ENCODE data around the gene AQP6. TPM values are rescaled to one million over a fixed set of nuclear protein-coding genes. Genes with fewer than 3 reads are reported as not detected.

AQP6 gene
- total and polyA plus RNA-seq, 2 experiments from 2014 or later: not detected

GRCh38 chr12:50024805-50025186, 52.0 kb downstream of the AQP6 start:
- peak overlapping the region; percentile 57 for H3K27ac ChIP-seq
- in situ Hi-C loops (cut with MboI): no loop called here
- H3K79me2 ChIP-seq (ENCODE audit: insufficient read depth): peaks cover 55% of the 10 kb centered on the region

GRCh38 chr12:50025187-50026059, 52.7 kb downstream of the AQP6 start, which contains the start of gene RACGAP1:
RACGAP1 (minus strand) TSS chr12:50025494; CDS start chr12:50016715, 8,779 bp downstream.
- in situ Hi-C loops (cut with MboI): no loop called here
- WGBS, 2 experiments (ENCODE audit: low coverage in 1 of 2, low lambda C conversion rate in 2 of 2, missing lambda C conversion rate in 2 of 2): 4 to 6% methylated on average over 35 to 47 of the region's 47 CpGs
- DNase-seq: peak; percentile 99
- Histone ChIP-seq H3K27me3 (replicated peaks; ENCODE audit: insufficient read depth) (no peaks in the 10 kb centered on the region), H3K27ac (peak within 1 kb of the TSS; percentile 57), H4K20me1 (ENCODE audit: insufficient read depth) (no peaks in the 10 kb centered on the region), H3K4me1 (ENCODE audit: insufficient read depth) (peaks cover 8% of the 10 kb centered on the region; the same call in 1 of the 2 replicates), H3K9ac (peak within 1 kb of the TSS; percentile 88), H2AFZ (peak within 1 kb of the TSS; percentile 99), H3K4me2 (ENCODE audit: unreplicated experiment) (peak within 1 kb of the TSS; percentile 95), H3K9me2 (ENCODE audit: insufficient read depth) (no peaks in the 10 kb centered on the region), H3F3A (ENCODE audit: insufficient read depth) (no peaks in the 10 kb centered on the region), H3K4me3 (peak within 1 kb of the TSS; percentile 86), H3K9me3 (ENCODE audit: low read depth) (no peaks in the 10 kb centered on the region), H3K79me2 (ENCODE audit: insufficient read depth) (peaks cover 49% of the 10 kb centered on the region), H3K36me3 (ENCODE audit: low read depth) (no peaks in the 10 kb centered on the region)
- TF ChIP-seq EZH2 (IDR thresholded peaks at IDR 0.05; ENCODE audit: insufficient read depth, poor library complexity, severe bottlenecking): no peak
- no peak for TF ChIP-seq EZH2phosphoT487 (IDR thresholded peaks at IDR 0.05; ENCODE audit: insufficient read depth, low read depth)

More at GRCh38 chr12:50024805-50025186, 52.0 kb downstream of the AQP6 start:
- Histone ChIP-seq H3K4me1 (ENCODE audit: insufficient read depth) (peaks cover 8% of the 10 kb centered on the region; the same call in 1 of the 2 replicates), H3F3A (ENCODE audit: insufficient read depth) (no peaks in the 10 kb centered on the region), H4K20me1 (ENCODE audit: insufficient read depth) (no peaks in the 10 kb centered on the region), H3K4me3 (peak overlapping the region; percentile 86), H3K4me2 (ENCODE audit: unreplicated experiment) (peak overlapping the region; percentile 95), H3K9me2 (ENCODE audit: insufficient read depth) (no peaks in the 10 kb centered on the region), H3K27me3 (replicated peaks; ENCODE audit: insufficient read depth) (no peaks in the 10 kb centered on the region), H3K9me3 (ENCODE audit: low read depth) (no peaks in the 10 kb centered on the region), H3K9ac (peak overlapping the region; percentile 88), H2AFZ (peak overlapping the region; percentile 99), H3K36me3 (ENCODE audit: low read depth) (no peaks in the 10 kb centered on the region)
- WGBS, 2 experiments (ENCODE audit: low coverage in 1 of 2, low lambda C conversion rate in 2 of 2, missing lambda C conversion rate in 2 of 2): 1 to 2% methylated on average over 12 to 16 of the region's 16 CpGs
- TF ChIP-seq EZH2 (IDR thresholded peaks at IDR 0.05; ENCODE audit: insufficient read depth, poor library complexity, severe bottlenecking) (no peak), EZH2phosphoT487 (IDR thresholded peaks at IDR 0.05; ENCODE audit: insufficient read depth, low read depth) (no peak)
- DNase-seq: peak; percentile 61

GRCh38 chr12:50026691-50027090, 53.9 kb downstream of the AQP6 start:
- Histone ChIP-seq H4K20me1 (ENCODE audit: insufficient read depth) (no peaks in the 10 kb centered on the region), H3K4me1 (ENCODE audit: insufficient read depth) (no peaks in the 10 kb centered on the region; the same call in 1 of the 2 replicates), H3K4me3 (no peak overlapping the region), H3F3A (ENCODE audit: insufficient read depth) (no peaks in the 10 kb centered on the region), H3K79me2 (ENCODE audit: insufficient read depth) (peaks cover 36% of the 10 kb centered on the region), H3K9ac (no peak overlapping the region), H3K27me3 (replicated peaks; ENCODE audit: insufficient read depth) (no peaks in the 10 kb centered on the region), H3K36me3 (ENCODE audit: low read depth) (no peaks in the 10 kb centered on the region), H3K27ac (no peak overlapping the region), H3K9me2 (ENCODE audit: insufficient read depth) (no peaks in the 10 kb centered on the region), H2AFZ (0 out of 2 replicates have a peak overlapping the region, but pooled peaks have one; percentile 99), H3K4me2 (ENCODE audit: unreplicated experiment) (no peak overlapping the region), H3K9me3 (ENCODE audit: low read depth) (no peaks in the 10 kb centered on the region)
- 95 to 96% methylated on average over 3 of the region's 3 CpGs for WGBS, 2 experiments (ENCODE audit: low coverage in 1 of 2, low lambda C conversion rate in 2 of 2, missing lambda C conversion rate in 2 of 2)
- no peak for DNase-seq
- TF ChIP-seq EZH2 (IDR thresholded peaks at IDR 0.05; ENCODE audit: insufficient read depth, poor library complexity, severe bottlenecking) (no peak), EZH2phosphoT487 (IDR thresholded peaks at IDR 0.05; ENCODE audit: insufficient read depth, low read depth) (no peak)
- in situ Hi-C loops (cut with MboI): no loop called here

Other genes with a start within 250 kb of the AQP6 start
- gene TMBIM6, start 231.4 kb upstream of the AQP6 start, total RNA-seq (2014; rRNA removed; shearing (Covaris generic)): 461 and 510 TPM in 2 replicates
- gene TMBIM6, start 231.4 kb upstream of the AQP6 start, polyA plus RNA-seq (2016; fragmentation: Nextera tagmentation; extraction: Ambion mirVana): 889 and 891 TPM in 2 replicates
- gene NCKAP5L, start 144.5 kb upstream of the AQP6 start, total RNA-seq (2014; rRNA removed; shearing (Covaris generic)): 28.4 and 28.8 TPM in 2 replicates
- 13.5 and 14.1 TPM in 2 replicates for gene NCKAP5L, start 144.5 kb upstream of the AQP6 start, polyA plus RNA-seq (2016; fragmentation: Nextera tagmentation; extraction: Ambion mirVana)
- gene BCDIN3D, start 129.8 kb upstream of the AQP6 start, total RNA-seq (2014; rRNA removed; shearing (Covaris generic)): 3.3 and 4.2 TPM in 2 replicates
- gene BCDIN3D, start 129.8 kb upstream of the AQP6 start, polyA plus RNA-seq (2016; fragmentation: Nextera tagmentation; extraction: Ambion mirVana): 3.7 TPM in 2 replicates
- 0.86 and 2.8 TPM in 2 replicates for gene FAIM2, start 69.0 kb upstream of the AQP6 start, total RNA-seq (2014; rRNA removed; shearing (Covaris generic))
- 4.6 and 5.3 TPM in 2 replicates for gene FAIM2, start 69.0 kb upstream of the AQP6 start, polyA plus RNA-seq (2016; fragmentation: Nextera tagmentation; extraction: Ambion mirVana)
- not detected in 2 replicates for gene AQP2, start 22.2 kb upstream of the AQP6 start, total RNA-seq (2014; rRNA removed; shearing (Covaris generic))
- gene AQP2, start 22.2 kb upstream of the AQP6 start, polyA plus RNA-seq (2016; fragmentation: Nextera tagmentation; extraction: Ambion mirVana): not detected in 2 replicates
- not detected in 2 replicates for gene AQP5, start 11.1 kb upstream of the AQP6 start, total RNA-seq (2014; rRNA removed; shearing (Covaris generic))
- gene AQP5, start 11.1 kb upstream of the AQP6 start, polyA plus RNA-seq (2016; fragmentation: Nextera tagmentation; extraction: Ambion mirVana): not detected in 2 replicates
- 55.4 and 63.5 TPM in 2 replicates for gene RACGAP1, start 52.5 kb downstream of the AQP6 start, total RNA-seq (2014; rRNA removed; shearing (Covaris generic))
- 35.4 and 35.7 TPM in 2 replicates for gene RACGAP1, start 52.5 kb downstream of the AQP6 start, polyA plus RNA-seq (2016; fragmentation: Nextera tagmentation; extraction: Ambion mirVana)
- 0.13 and 1.9 TPM in 2 replicates for gene ASIC1, start 84.6 kb downstream of the AQP6 start, total RNA-seq (2014; rRNA removed; shearing (Covaris generic))
- gene ASIC1, start 84.6 kb downstream of the AQP6 start, polyA plus RNA-seq (2016; fragmentation: Nextera tagmentation; extraction: Ambion mirVana): 0.95 and 1.4 TPM in 2 replicates
- 41.9 and 48.3 TPM in 2 replicates for gene SMARCD1, start 112.4 kb downstream of the AQP6 start, total RNA-seq (2014; rRNA removed; shearing (Covaris generic))
- gene SMARCD1, start 112.4 kb downstream of the AQP6 start, polyA plus RNA-seq (2016; fragmentation: Nextera tagmentation; extraction: Ambion mirVana): 6.4 and 8.2 TPM in 2 replicates
- gene GPD1, start 131.1 kb downstream of the AQP6 start, total RNA-seq (2014; rRNA removed; shearing (Covaris generic)): 0.13 TPM in 1 of 2 replicates, not detected in the other
- not detected in 2 replicates for gene GPD1, start 131.1 kb downstream of the AQP6 start, polyA plus RNA-seq (2016; fragmentation: Nextera tagmentation; extraction: Ambion mirVana)
- 24.4 and 53.4 TPM in 2 replicates for gene COX14, start 139.3 kb downstream of the AQP6 start, total RNA-seq (2014; rRNA removed; shearing (Covaris generic))
- 122 and 125 TPM in 2 replicates for gene COX14, start 139.3 kb downstream of the AQP6 start, polyA plus RNA-seq (2016; fragmentation: Nextera tagmentation; extraction: Ambion mirVana)
- gene CERS5, start 194.4 kb downstream of the AQP6 start, total RNA-seq (2014; rRNA removed; shearing (Covaris generic)): 52.4 and 60.7 TPM in 2 replicates
- 88.7 and 99.2 TPM in 2 replicates for gene CERS5, start 194.4 kb downstream of the AQP6 start, polyA plus RNA-seq (2016; fragmentation: Nextera tagmentation; extraction: Ambion mirVana)

Measured in GM23248 (cell line).